T-helper 22 cell (primary cell): ENCODE results near the gene DRC3.

Experiments used
- DNase-seq: peaks from one replicate; pipeline ENCODE4 v3.0.0-alpha.2; 2020; ENCODE audit warnings: low read depth

The DRC3 gene

GRCh38 chr17:18055597-18055996, 82.9 kb downstream of the DRC3 start:
- DNase-seq = no peak

- no peak for DNase-seq
These were observed 83.6 kb downstream of the DRC3 start for GRCh38 chr17:18056214-18056613.

GRCh38 chr17:18059283-18059682, 86.6 kb downstream of the DRC3 start:
- DNase-seq = no peak

DNA sequence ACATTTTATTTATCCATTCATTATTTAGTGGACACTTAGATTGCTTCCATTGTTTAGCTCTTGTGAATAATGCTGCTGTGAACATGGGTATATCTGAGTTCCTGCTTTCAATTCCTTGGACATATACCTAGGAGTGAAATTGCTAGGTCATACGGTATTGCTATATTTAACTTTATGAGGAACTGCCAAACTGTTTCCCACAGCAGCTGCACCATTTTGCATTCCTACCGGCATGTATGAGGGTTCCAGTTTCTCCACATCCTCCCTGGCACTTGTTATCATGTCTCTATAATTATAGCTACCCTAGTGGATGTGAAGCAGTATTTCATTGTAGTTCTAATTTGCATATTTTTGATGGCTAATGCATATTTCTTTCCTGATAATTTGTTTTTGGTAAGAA, 91.4 kb downstream of the DRC3 start:
- no peak for DNase-seq

DNA sequence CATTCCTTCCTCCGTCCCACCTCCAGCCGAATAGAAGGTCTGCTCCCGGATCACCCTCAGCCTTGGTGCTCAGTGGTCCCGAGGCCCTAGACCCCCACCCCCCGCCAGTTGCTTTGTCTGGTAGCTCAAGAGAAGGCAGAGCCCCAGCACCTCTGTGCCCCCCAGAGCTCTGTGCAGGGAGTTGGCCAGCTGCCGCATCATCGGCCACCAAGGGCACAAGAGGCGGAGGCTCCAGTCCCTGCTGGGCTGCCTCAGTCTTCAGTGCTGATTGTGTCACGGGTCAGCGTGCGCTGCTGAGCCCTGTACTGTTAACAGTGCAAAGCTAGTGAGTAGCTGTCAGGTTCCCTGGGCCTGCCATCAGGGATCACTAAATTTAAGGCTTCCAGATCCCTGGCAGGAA, 92.9 kb downstream of the DRC3 start:
- DNase-seq = no peak
